Activated naive CD8-positive, alpha-beta T cell treated with anti-CD3 and anti-CD28 coated beads, Interleukin-2, amount 50 U/mL, for 24 hours (primary cell): ENCODE measurements around the gene CACNA1B.

Source experiments
- ATAC-seq: fragments of 150-1000 bp; cut with Tn5 transposase; one replicate; pipeline ENCODE4 v1.10.0; 2021
- DNase-seq: peaks from one replicate; pipeline ENCODE4 v3.0.0; 2021
- H3K27ac Mint-ChIP-seq: one replicate; pipeline ENCODE4 v1.8.0; 2021; ENCODE audit warnings: mild to moderate bottlenecking, mixed read lengths
- H3K27me3 Mint-ChIP-seq: one replicate; pipeline ENCODE4 v1.8.0; 2021; ENCODE audit warnings: mixed read lengths
- H3K36me3 Mint-ChIP-seq: one replicate; pipeline ENCODE4 v1.8.0; 2021; ENCODE audit warnings: low read depth, mixed read lengths
- H3K4me1 Mint-ChIP-seq: one replicate; pipeline ENCODE4 v1.8.0; 2021; ENCODE audit warnings: mixed read lengths
- H3K4me3 Mint-ChIP-seq: one replicate; pipeline ENCODE4 v1.8.0; 2021; ENCODE audit warnings: mild to moderate bottlenecking, moderate library complexity, mixed read lengths
- H3K9me3 Mint-ChIP-seq: one replicate; pipeline ENCODE4 v1.8.0; 2021; ENCODE audit warnings: mixed read lengths

CACNA1B gene

DNA sequence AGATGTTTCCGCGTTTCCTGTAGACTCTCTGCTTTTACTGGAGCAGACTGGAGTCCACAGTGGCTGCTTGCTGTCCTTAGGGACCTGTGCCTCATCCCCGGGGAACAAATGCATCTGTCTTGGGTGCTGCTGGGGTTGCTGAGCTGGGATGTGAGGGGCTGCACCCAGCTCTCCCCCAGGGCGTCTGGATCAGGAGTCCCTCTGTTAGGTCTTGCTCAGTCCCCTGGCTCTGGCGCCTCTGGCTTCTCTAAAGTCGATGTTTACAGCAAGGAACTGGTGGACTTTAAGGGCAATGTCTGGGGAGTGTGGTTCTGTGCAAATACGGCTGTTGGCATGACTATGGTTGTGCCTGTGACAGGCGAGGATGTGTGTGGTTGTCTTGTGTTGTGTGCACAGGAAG, 91.4 kb downstream of the CACNA1B start:
- Mint-ChIP-seq H3K36me3 (no peaks in the 10 kb centered on the region), H3K27ac (no peak overlapping the region), H3K9me3 (no peaks in the 10 kb centered on the region), H3K27me3 (peaks cover 11% of the 10 kb centered on the region), H3K4me1 (no peaks in the 10 kb centered on the region), H3K4me3 (no peak overlapping the region)
- DNase-seq (no peak), ATAC-seq (no peak)

DNA sequence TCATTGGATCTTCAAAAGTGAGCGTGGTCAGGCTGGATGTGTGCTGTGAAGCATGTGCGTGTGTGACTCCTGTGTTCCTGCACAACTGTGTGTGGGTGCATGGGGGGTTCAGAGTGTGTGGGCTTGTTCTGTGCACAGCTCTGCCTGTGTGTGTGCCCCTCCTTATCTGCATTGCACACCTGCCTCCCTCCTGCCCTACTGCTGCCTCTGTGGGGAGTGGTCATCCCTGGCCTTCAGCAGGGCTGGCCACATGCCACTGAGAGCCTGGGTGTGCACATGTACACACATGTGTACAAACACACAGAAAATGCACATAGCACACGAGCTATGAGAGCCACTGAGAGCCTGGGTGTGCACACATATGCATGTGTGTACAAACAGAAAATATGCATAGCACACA, 92.1 kb downstream of the CACNA1B start:
- Mint-ChIP-seq H3K4me1 (no peaks in the 10 kb centered on the region), H3K36me3 (no peaks in the 10 kb centered on the region), H3K4me3 (no peak overlapping the region), H3K9me3 (no peaks in the 10 kb centered on the region), H3K27me3 (peaks cover 11% of the 10 kb centered on the region), H3K27ac (no peak overlapping the region)
- no peak for DNase-seq
- ATAC-seq = no peak

DNA sequence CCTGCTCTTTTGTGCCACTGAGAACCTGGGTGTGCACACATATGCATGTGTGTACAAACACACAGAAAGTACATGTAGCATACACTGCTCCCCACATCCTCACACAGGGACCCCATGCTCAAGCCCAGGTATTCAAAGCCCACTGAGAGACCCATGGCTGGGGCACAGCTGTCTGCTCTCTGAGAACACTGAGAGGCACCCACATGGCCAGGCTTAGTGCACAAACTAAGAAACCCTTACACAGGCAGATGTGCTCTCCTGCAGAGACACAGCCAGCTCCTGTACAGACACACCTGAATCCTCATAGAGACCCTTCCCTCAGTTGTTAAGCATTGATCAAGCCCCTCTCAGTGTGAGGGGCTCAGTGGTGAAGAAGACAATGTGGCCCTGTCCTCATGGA, 92.5 kb downstream of the CACNA1B start:
- H3K4me3 Mint-ChIP-seq = no peak overlapping the region
- no peaks in the 10 kb centered on the region for H3K4me1 Mint-ChIP-seq
- no peaks in the 10 kb centered on the region for H3K9me3 Mint-ChIP-seq
- no peaks in the 10 kb centered on the region for H3K36me3 Mint-ChIP-seq
- DNase-seq = no peak
- H3K27me3 Mint-ChIP-seq = peaks cover 9% of the 10 kb centered on the region
- H3K27ac Mint-ChIP-seq = no peak overlapping the region
- no peak for ATAC-seq

DNA sequence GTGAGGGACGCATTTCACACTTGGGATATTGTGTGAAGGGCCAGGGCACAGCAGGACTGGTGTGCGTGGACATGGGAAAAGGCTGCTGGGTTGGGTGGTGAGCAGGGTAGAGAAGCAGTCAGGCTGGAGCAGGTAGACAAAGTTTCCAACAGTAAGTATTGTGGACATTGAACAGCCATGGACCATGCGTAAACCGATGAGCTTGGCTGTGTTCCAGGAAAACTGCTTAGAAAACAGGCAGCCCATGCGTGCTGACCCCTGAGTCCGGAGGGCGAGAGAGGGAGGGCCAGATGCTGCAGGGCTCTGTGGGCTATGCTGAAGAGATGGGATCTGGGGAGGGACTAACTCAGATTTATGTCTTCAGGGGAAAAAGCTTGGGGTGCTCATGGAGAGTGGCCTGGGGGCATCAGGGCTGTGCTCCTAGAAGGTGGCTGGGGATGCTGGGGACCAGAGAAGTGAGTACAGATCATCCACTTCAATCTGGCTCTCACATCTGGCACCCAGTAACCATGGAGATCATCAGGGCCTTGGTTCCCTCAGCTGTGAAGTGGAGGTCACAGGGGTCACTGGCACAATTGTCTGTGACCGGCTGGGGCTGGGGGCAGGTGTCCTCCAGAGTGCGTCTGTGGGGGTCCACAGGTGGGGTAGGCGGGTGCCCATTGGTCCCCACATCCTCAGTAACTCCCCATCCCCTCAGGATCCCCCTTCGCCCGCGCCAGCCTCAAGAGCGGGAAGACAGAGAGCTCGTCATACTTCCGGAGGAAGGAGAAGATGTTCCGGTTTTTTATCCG, 93.3 kb downstream of the CACNA1B start:
- H3K9me3 Mint-ChIP-seq = no peaks in the 10 kb centered on the region
- no peak overlapping the region for H3K4me3 Mint-ChIP-seq
- ATAC-seq (no peak), DNase-seq (no peak)
- H3K27ac Mint-ChIP-seq = no peak overlapping the region
- no peaks in the 10 kb centered on the region for H3K4me1 Mint-ChIP-seq
- no peaks in the 10 kb centered on the region for H3K36me3 Mint-ChIP-seq
- peaks cover 9% of the 10 kb centered on the region for H3K27me3 Mint-ChIP-seq

DNA sequence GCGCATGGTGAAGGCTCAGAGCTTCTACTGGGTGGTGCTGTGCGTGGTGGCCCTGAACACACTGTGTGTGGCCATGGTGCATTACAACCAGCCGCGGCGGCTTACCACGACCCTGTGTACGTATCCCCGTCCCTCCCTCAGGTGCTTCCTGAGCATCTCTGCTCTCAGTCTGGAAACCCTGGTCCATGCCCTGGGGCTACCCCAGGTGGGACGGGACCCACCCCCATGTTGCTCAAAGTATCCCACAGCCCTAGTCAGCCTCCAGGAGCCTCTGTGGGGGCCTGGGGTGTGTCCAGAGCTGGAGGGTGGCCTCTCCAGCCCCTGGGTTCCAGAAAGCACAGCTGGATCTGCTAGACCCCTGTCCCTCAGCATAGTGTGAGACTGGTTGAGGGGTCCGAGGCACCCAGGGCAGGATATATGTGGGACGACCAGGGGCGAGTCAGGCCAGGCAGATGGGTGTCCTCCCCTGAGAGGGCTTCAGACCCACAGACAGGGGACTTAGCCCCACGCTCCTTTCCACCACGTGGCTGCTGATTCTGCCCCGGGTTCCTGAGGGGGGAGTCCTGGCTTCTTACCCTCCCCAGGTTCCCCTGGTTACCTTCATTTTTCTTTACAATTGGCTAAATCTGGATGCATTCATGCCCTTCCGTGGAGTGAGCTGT, 94.0 kb downstream of the CACNA1B start:
- H3K27ac Mint-ChIP-seq = no peak overlapping the region
- no peak for ATAC-seq
- H3K36me3 Mint-ChIP-seq = no peaks in the 10 kb centered on the region
- no peak overlapping the region for H3K4me3 Mint-ChIP-seq
- no peaks in the 10 kb centered on the region for H3K9me3 Mint-ChIP-seq
- no peaks in the 10 kb centered on the region for H3K4me1 Mint-ChIP-seq
- peaks cover 9% of the 10 kb centered on the region for H3K27me3 Mint-ChIP-seq
- no peak for DNase-seq

DNA sequence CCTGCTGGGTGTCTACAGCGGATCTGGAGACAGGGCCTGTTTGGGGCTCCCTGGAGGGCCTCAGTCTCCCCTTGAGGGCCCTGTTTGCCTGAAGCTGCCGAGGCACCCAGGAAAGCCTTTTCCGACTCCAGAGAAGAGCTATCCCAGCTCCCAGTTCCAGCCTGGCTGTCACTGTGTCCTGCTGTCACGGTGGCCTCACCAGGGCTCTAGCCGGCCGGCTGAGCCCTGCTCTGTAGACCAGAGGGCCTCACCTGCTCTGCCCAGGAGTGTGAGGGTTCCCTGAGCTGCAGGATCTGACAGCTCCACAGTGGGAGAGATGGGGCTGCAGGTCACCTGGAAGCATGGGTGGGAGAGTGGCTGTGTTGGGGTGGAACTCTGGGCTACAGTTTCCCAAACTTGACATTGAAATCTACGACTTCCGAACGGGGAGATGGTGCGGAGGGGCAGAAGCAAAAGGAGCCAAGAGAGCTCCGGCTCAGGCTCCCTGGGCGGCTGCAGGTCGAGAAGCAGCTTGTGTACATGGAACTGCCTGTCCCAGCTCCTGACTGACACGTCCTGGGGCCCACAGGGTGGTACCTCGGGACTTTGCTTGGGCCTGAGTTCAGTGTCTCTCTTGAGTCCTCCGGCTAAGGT, 94.9 kb downstream of the CACNA1B start:
- peaks cover 6% of the 10 kb centered on the region for H3K27me3 Mint-ChIP-seq
- ATAC-seq (no peak), DNase-seq (no peak)
- H3K9me3 Mint-ChIP-seq = no peaks in the 10 kb centered on the region
- H3K4me3 Mint-ChIP-seq = no peak overlapping the region
- H3K4me1 Mint-ChIP-seq = no peaks in the 10 kb centered on the region
- no peaks in the 10 kb centered on the region for H3K36me3 Mint-ChIP-seq
- no peak overlapping the region for H3K27ac Mint-ChIP-seq

DNA sequence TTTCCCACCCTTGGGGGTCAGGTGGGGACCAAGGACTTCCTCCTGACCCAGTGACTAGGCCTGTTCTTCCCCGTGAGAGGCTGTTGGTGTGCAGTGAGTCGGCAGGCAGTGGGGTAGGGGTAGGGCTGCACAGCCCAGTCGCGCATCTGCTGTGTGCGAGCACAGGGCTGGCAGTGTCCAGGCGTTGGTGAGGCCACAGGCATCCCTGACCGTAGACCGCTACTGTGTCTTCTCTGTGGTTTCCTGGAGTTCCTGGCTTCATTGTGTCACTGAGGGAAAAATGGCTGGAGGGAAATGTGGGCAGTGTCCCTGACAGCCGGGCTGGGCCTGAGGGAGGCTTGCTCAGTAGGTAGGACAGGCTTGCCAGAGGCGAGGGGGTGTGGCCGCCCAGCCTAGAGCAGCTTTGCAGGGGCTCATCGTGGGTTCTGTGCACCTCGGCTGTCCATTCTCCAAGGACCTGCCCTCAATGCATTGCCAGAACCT, 95.4 kb downstream of the CACNA1B start:
- no peaks in the 10 kb centered on the region for H3K9me3 Mint-ChIP-seq
- no peaks in the 10 kb centered on the region for H3K4me1 Mint-ChIP-seq
- no peak overlapping the region for H3K27ac Mint-ChIP-seq
- ATAC-seq (no peak), DNase-seq (no peak)
- no peaks in the 10 kb centered on the region for H3K36me3 Mint-ChIP-seq
- H3K4me3 Mint-ChIP-seq = no peak overlapping the region
- H3K27me3 Mint-ChIP-seq = peaks cover 6% of the 10 kb centered on the region

DNA sequence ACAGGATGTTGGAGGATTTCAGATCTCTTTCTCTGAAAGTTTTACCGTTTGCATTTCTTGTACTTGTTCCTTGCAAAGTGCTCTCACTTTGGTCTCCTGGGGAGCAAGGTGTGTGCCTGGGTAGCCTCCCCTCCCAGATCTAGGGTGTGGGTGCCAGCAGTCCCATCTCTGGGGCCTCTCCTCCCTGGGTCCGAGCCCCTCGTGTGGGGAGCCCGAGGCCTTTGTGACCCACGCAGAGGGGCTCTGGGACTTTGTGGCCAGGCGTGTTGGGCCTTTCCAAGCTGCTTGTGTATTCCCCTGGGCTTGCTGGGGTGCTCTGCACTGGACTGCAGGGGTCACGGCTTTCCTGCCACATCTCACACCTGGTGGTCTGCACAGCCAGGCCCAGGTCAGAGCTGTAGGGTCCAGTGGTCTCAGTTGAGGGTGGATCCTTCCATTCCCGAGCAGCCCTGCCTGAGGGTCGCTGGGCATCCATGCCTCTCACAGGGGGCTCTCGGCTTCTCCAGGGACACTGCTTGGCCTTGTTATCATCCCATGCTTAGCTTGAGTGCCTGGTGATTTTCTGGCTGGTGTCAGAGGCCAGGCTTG, 96.3 kb downstream of the CACNA1B start:
- no peak for DNase-seq
- no peaks in the 10 kb centered on the region for H3K9me3 Mint-ChIP-seq
- no peaks in the 10 kb centered on the region for H3K36me3 Mint-ChIP-seq
- ATAC-seq = no peak
- H3K4me3 Mint-ChIP-seq = no peak overlapping the region
- no peaks in the 10 kb centered on the region for H3K4me1 Mint-ChIP-seq
- no peak overlapping the region for H3K27ac Mint-ChIP-seq
- H3K27me3 Mint-ChIP-seq = peaks cover 6% of the 10 kb centered on the region

DNA sequence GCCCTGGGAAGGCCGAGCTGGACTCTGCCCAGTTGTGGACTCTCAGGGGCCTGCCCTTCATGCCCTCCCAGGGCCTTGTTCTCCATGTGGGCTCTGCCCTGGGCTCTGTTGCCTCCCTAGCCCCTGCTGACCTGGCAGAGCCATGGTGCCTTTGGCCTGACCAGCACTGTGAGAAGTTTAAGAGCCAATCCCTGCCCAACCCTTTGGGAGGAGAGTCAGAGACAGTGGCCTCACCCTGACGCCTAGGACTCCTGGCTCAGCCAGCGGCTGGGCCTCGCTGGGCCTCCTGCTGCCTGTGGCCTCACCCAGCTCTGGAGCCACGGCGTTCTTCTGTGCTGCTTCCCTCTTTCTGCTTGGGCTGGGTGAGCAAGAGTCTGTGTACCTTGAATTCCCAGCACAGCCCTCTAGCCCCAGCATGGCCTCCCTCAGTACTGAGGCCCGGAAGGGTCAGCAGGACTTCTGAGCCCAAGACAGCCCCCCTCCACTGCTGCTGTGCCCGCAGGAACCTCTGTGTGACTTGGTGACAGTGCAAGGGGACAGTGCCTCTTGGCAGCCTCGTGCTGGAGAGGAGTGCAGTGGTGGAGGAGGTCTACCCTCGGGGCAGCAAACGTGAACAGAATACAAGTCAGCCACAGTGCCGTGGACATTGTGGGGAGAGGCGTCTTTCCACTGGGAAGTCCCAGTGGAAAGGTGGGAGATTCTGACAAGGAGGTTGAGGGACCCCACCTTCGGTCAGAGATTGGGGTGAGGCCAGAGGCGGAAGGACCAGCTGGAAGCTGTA, 97.4 kb downstream of the CACNA1B start:
- ATAC-seq (no peak), DNase-seq (no peak)
- Mint-ChIP-seq H3K36me3 (no peaks in the 10 kb centered on the region), H3K4me3 (no peak overlapping the region), H3K9me3 (no peaks in the 10 kb centered on the region), H3K27me3 (peaks cover 6% of the 10 kb centered on the region), H3K27ac (no peak overlapping the region), H3K4me1 (no peaks in the 10 kb centered on the region)

DNA sequence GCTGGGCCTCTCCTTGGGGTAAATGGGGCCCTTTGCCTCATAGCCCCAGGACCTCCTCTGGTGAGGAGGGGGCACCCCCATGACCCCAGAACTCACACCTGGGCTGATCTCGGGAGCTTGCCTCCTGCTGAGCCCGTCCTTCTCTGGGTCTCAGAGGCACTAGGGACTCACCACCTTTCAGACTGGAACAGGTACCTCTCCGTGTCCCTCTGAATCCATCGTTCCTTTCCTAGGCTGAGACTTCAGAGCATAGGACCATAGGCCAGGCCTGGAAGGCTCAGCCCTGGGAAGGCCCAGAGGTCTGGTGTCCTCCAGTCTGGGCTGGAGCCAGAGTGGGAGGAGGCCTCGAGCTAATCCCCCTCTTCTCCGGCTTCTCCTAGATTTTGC, 97.9 kb downstream of the CACNA1B start:
- H3K4me1 Mint-ChIP-seq = no peaks in the 10 kb centered on the region
- peaks cover 2% of the 10 kb centered on the region for H3K27me3 Mint-ChIP-seq
- no peak overlapping the region for H3K27ac Mint-ChIP-seq
- H3K4me3 Mint-ChIP-seq = no peak overlapping the region
- ATAC-seq = no peak
- H3K9me3 Mint-ChIP-seq = no peaks in the 10 kb centered on the region
- no peaks in the 10 kb centered on the region for H3K36me3 Mint-ChIP-seq
- DNase-seq = no peak

DNA sequence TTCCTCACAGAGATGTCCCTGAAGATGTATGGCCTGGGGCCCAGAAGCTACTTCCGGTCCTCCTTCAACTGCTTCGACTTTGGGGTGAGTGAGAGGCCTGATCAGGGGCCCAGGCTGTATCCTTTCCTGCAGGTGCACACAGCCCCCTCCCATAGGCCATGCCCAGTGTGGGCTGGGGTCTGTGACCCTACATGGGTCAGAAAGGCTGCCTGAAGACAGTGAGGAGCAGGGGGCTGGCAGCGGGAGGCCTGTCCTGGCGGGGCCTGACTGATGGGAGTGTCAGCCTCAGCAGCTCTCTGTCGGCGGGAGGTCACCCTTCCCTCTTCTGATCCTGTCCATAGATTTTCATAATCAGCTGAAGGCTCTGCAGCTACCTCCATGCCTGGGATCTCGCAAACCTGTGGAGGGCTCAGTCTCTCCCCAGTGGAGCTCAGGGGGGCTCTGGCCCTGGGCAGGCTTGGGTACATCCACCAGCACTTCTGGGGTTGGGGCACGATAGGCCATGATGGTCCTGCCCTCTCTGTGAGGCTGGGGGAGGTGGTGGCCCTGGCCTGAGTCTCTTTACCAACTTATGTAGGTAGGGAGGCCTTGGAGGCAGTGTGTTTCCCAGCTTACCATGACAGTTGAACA, 98.5 kb downstream of the CACNA1B start:
- DNase-seq = no peak
- H3K27ac Mint-ChIP-seq = no peak overlapping the region
- H3K9me3 Mint-ChIP-seq = no peaks in the 10 kb centered on the region
- H3K36me3 Mint-ChIP-seq = no peaks in the 10 kb centered on the region
- no peaks in the 10 kb centered on the region for H3K4me1 Mint-ChIP-seq
- no peak overlapping the region for H3K4me3 Mint-ChIP-seq
- no peaks in the 10 kb centered on the region for H3K27me3 Mint-ChIP-seq
- ATAC-seq = no peak

DNA sequence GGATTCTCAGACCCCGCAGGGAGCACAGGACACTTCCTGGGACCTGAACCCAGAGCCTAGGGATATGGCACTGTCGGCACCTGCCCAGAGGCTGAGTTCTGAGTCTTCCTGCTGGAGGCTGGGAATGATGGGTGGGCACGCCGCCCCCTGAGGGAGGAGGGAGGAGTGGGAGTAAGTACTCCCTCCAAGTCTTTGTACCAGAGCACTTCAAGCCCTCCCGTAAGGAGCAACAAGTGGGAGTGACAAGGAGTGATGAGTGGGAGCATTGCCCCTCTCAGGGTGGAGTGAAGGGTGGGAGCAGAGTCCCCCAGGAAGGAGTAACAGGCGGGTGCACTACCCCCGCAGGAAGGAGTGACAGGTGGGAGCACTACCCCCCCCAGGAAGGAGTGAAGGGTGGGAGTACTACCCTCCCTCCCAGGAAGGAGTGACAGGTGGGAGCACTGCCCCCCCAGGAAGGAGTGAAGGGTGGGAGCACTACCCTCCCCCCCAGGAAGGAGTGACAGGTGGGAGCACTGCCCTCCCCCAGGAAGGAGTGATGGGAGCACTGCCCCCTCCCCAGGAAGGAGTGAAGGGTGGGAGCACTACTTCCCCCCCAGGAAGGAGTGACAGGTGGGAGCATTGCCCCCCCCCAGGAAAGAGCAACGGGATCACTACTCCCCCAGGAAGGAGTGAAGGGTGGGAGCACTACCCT, 100.1 kb downstream of the CACNA1B start:
- no peak overlapping the region for H3K27ac Mint-ChIP-seq
- no peaks in the 10 kb centered on the region for H3K9me3 Mint-ChIP-seq
- no peaks in the 10 kb centered on the region for H3K36me3 Mint-ChIP-seq
- H3K4me3 Mint-ChIP-seq = no peak overlapping the region
- H3K4me1 Mint-ChIP-seq = no peaks in the 10 kb centered on the region
- H3K27me3 Mint-ChIP-seq = no peaks in the 10 kb centered on the region
- DNase-seq (no peak), ATAC-seq (no peak)

DNA sequence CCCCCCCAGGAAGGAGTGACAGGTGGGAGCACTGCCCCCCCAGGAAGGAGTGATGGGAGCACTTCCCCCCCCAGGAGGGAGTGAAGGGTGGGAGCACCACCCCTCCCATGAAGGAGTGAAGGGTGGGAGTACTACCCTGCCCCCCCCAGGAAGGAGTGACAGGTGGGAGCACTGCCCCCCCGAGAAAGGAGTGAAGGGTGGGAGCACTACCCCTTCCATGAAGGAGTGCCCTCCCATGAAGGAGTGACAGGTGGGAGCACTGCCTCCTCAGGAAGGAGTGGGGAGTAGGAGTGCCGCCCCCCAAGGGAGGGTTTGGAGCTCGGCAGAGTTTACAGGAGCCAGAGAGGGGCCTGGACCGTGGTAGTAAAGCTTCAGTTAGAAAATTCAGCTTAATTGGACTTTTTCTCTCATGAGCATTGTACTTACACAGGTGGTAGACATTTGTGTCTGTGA, 100.7 kb downstream of the CACNA1B start:
- no peak for DNase-seq
- no peak overlapping the region for H3K27ac Mint-ChIP-seq

More for the DNA sequence above, 100.7 kb downstream of the CACNA1B start:
- ATAC-seq = no peak
- Mint-ChIP-seq H3K4me3 (no peak overlapping the region), H3K4me1 (no peaks in the 10 kb centered on the region), H3K27me3 (no peaks in the 10 kb centered on the region), H3K9me3 (no peaks in the 10 kb centered on the region), H3K36me3 (no peaks in the 10 kb centered on the region)
